Testis (tissue), 3 donors: ENCODE data around the gene EHBP1. TPM values are rescaled to one million over a fixed set of nuclear protein-coding genes. Genes with fewer than 3 reads are reported as not detected.

Experiments used
- DNase-seq: peaks from one replicate; pipeline ENCODE4 v3.0.0-alpha.2; 2019
- H3K27ac ChIP-seq, 2 donors: fragments of 200-600 bp; sonication (generic); one replicate each; pipeline ENCODE4 v1.5.1; 2019
- H3K27me3 ChIP-seq: fragments of 200-600 bp; sonication (generic); one replicate; pipeline ENCODE4 v1.5.1; 2019
- H3K36me3 ChIP-seq: fragments of 200-600 bp; sonication (generic); one replicate; pipeline ENCODE4 v1.5.1; 2017; ENCODE audit warnings: low read depth; ENCODE audit errors: missing control alignments
- H3K4me1 ChIP-seq: fragments of 200-600 bp; sonication (generic); one replicate; pipeline ENCODE4 v1.5.1; 2019
- H3K4me3 ChIP-seq, 2 donors: fragments of 200-600 bp; sonication (generic); one replicate each; pipeline ENCODE4 v1.5.1; 2017 to 2019
- H3K9me3 ChIP-seq: fragments of 200-600 bp; sonication (generic); one replicate; pipeline ENCODE4 v1.5.1; 2017
- POLR2A ChIP-seq: fragments of 450-650 bp; IDR thresholded peaks from one replicate; pipeline ENCODE4 v1.6.1; 2017; ENCODE audit warnings: antibody characterized with exemption, mild to moderate bottlenecking, moderate library complexity
- WGBS, 2 donors: methylation state at CpG; one replicate each; pipeline ENCODE4 v1.1.5; 2018; 5-methylcytosine and 5-hydroxymethylcytosine counted together
- intact Hi-C: fragments of 100-400 bp; cut with DNase I; formaldehyde crosslinking; loops from one replicate; pipeline ENCODE4 v1.15.1; 2023; ENCODE audit warnings: low total_unique reads
- polyA plus RNA-seq: library from polyadenylated mRNA; stranded (reverse); fragments of 350-450 nt; fragmentation: Illumina TruSeq; extraction: RNeasy Lipid Tissue Mini Kit (QIAGEN cat#74804); gene quantifications from one replicate; pipeline ENCODE4 v1.2.3, GENCODE V29; 2014; ENCODE audit warnings: low read depth, low replicate concordance; ENCODE audit not compliant: insufficient read depth
- total RNA-seq, 2 donors: library from RNA; depleted of rRNA; stranded (reverse); fragments of >200 nt; gene quantifications; one replicate each; pipeline ENCODE4 v1.2.3, GENCODE V29; 2016
- TF ChIP-seq, protein P1 (sequence below), 3 experiments: fragments of 450-650 bp in 2 of 3; fragments of 200-600 bp in 1 of 3; sonication (generic) in 1 of 3; IDR thresholded peaks; one replicate each; pipeline ENCODE4 v1.5.1; 2016 to 2019; ENCODE audit warnings: antibody characterized with exemption in 3 of 3, mild to moderate bottlenecking in 2 of 3, moderate library complexity in 1 of 3

Gene EHBP1
- total and polyA plus RNA-seq, 3 donors from 2014 or later = 69.3 to 99.5 (median 86.8) TPM

GRCh38 chr2:62858231-62858832 lies 152.8 kb downstream of the EHBP1 start:
- no peaks in the 10 kb centered on the region for H3K36me3 ChIP-seq
- H3K27ac ChIP-seq = no peak overlapping the region
- 89 to 90% methylated on average over 2 of the region's 2 CpGs for WGBS, 2 donors
- no peaks in the 10 kb centered on the region for H3K27me3 ChIP-seq
- no peaks in the 10 kb centered on the region for H3K4me1 ChIP-seq
- TF ChIP-seq POLR2A = no peak
- TF ChIP-seq, protein P1, sequence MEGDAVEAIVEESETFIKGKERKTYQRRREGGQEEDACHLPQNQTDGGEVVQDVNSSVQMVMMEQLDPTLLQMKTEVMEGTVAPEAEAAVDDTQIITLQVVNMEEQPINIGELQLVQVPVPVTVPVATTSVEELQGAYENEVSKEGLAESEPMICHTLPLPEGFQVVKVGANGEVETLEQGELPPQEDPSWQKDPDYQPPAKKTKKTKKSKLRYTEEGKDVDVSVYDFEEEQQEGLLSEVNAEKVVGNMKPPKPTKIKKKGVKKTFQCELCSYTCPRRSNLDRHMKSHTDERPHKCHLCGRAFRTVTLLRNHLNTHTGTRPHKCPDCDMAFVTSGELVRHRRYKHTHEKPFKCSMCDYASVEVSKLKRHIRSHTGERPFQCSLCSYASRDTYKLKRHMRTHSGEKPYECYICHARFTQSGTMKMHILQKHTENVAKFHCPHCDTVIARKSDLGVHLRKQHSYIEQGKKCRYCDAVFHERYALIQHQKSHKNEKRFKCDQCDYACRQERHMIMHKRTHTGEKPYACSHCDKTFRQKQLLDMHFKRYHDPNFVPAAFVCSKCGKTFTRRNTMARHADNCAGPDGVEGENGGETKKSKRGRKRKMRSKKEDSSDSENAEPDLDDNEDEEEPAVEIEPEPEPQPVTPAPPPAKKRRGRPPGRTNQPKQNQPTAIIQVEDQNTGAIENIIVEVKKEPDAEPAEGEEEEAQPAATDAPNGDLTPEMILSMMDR (IDR thresholded peaks at IDR 0.05) = no peak
- H3K9me3 ChIP-seq = no peaks in the 10 kb centered on the region
- no peak overlapping the region for H3K4me3 ChIP-seq
- DNase-seq = no peak
- intact Hi-C loops = no loop called here

DNA sequence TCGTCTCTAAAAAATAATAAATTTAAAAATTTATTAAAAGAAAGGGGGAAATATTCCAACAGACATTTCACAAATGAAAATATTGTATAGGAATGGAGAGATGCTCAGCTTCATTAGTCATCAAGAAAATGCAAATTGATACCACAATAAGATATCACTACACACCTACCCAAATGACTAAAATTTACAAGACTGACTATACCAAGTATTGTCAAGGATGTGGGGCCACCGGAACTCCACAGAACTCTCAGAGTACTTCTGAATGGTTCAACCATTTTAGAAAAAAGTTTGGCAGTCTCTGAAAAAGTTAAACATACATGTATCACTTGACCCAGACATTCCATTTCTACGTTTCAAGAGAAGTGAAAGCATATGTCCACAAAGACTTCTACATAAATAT lies 163.4 kb downstream of the EHBP1 start:
- intact Hi-C loops = no loop called here
- WGBS, 2 donors = 92 to 95% methylated on average over 3 of the region's 3 CpGs
- H3K9me3 ChIP-seq = no peaks in the 10 kb centered on the region
- no peak for DNase-seq
- no peaks in the 10 kb centered on the region for H3K27me3 ChIP-seq
- H3K36me3 ChIP-seq = no peaks in the 10 kb centered on the region
- H3K27ac ChIP-seq = no peak overlapping the region
- H3K4me1 ChIP-seq = no peaks in the 10 kb centered on the region
- no peak overlapping the region for H3K4me3 ChIP-seq
- TF ChIP-seq POLR2A = no peak
- TF ChIP-seq, protein P1 (IDR thresholded peaks at IDR 0.05) = no peak

DNA sequence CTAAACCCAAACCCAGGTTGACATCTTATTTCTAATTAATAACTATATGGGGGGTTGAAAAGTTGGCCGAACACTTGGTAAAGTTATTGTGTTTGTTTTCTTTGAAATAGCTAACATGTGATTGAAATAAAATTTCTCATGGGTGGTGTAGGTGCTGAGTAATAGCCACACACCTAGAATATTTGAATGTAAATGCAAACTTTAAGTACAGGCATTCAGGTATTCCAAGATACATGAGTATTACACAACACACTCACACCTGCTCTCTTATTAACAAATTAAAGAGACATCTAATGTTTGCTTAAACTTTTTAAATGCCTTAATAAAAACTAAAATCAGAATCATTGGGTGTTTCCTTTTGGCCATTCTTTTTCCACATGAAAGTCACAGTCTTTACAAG lies 165.5 kb downstream of the EHBP1 start:
- Histone ChIP-seq H3K4me1 (no peaks in the 10 kb centered on the region), H3K4me3 (no peak overlapping the region), H3K27me3 (no peaks in the 10 kb centered on the region), H3K9me3 (no peaks in the 10 kb centered on the region), H3K36me3 (no peaks in the 10 kb centered on the region), H3K27ac (no peak overlapping the region)
- intact Hi-C loops = no loop called here
- no peak for TF ChIP-seq POLR2A
- TF ChIP-seq, protein P1 (IDR thresholded peaks at IDR 0.05) = no peak
- DNase-seq = no peak
- 97 to 100% methylated on average over 1 of the region's 1 CpG for WGBS, 2 donors

DNA sequence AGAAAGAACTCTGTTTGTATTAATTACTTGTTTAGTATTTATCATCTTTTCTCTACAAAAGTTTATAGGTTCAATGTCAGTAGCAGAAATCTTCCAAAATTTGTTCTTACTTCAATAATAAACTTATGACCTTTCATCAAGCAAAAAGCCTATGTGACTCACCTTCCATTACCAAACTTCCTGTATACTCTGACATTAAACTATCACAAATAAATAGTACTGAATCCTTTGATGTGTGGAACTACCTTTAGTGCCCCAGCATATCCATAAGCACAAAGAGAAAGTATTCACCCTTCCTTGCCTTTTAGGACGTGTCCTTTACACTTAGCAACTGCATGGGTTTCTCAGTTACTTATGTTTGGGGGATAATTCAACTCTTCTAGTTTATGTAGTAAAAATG lies 166.0 kb downstream of the EHBP1 start:
- 100% methylated on average over 1 of the region's 1 CpG for WGBS, 2 donors
- H3K9me3 ChIP-seq = no peaks in the 10 kb centered on the region
- no peak overlapping the region for H3K27ac ChIP-seq
- H3K36me3 ChIP-seq = no peaks in the 10 kb centered on the region
- no peak overlapping the region for H3K4me3 ChIP-seq
- no peaks in the 10 kb centered on the region for H3K4me1 ChIP-seq
- no peaks in the 10 kb centered on the region for H3K27me3 ChIP-seq
- TF ChIP-seq, protein P1 (IDR thresholded peaks at IDR 0.05) = no peak
- TF ChIP-seq POLR2A = no peak
- DNase-seq = no peak
- intact Hi-C loops = no loop called here

DNA sequence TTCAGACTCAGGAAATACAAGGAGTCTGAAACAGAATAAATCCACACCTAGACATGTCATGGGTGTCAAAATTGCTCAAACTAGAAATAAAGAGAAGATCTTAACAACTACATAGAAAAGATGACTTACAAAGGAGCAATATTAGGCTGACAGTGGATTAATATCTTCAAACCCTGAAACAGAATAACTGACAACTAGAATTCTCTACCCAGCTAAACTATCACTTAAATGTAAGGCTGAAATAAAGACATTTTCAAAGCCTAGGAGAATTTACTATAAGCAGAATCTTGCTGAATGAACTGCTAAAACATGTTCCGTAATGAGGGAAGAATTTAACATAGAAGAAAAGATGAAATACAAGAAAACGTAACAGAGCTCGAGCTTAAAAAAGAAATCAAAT lies 168.1 kb downstream of the EHBP1 start:
- no peaks in the 10 kb centered on the region for H3K9me3 ChIP-seq
- 95 to 97% methylated on average over 3 of the region's 3 CpGs for WGBS, 2 donors
- no peaks in the 10 kb centered on the region for H3K4me1 ChIP-seq
- no peak overlapping the region for H3K27ac ChIP-seq
- H3K27me3 ChIP-seq = no peaks in the 10 kb centered on the region
- intact Hi-C loops = no loop called here
- no peak for DNase-seq
- no peak overlapping the region for H3K4me3 ChIP-seq
- TF ChIP-seq, protein P1 (IDR thresholded peaks at IDR 0.05) = no peak
- no peak for TF ChIP-seq POLR2A
- H3K36me3 ChIP-seq = no peaks in the 10 kb centered on the region
